NCI-H187 treated with DMSO at 0.1 percent for 48 hours (cell line): Measurements from ENCODE around the gene ASPSCR1.

Source experiments
- DNase-seq: peaks from one replicate; lab custom pipeline; 2025; lab: John Stamatoyannopoulos, UW

The ASPSCR1 gene

DNA sequence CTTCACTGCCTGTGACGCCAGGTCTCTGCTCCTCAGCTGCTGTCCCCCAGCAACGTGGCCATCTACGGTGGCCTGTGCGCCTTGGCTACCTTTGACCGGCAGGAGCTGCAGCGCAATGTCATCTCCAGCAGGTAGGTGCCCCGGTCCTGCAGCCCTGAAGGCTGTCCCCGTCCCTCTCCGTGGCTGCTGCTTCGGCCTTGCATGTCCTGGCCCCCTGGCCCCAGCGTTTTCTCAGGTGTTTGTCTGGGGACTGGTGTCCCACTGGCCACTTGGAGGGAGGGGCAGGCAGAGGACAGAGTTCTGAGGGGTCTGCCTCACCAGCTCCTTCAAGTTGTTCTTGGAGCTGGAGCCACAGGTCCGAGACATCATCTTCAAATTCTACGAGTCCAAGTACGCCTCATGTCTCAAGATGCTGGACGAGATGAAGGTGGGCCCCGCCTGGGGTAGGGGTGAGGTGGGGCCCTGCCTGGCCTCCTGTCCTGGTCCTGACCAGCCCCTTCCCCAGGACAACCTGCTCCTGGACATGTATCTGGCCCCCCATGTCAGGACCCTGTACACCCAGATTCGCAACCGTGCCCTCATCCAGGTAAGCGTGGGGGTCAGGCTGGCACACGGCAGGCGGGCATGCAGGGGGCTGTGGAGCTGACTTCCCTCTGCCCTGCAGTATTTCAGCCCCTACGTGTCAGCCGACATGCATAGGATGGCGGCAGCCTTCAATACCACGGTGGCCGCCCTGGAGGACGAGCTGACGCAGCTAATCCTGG, 78.7 kb downstream of the ASPSCR1 start:
- DNase-seq: no peak

DNA sequence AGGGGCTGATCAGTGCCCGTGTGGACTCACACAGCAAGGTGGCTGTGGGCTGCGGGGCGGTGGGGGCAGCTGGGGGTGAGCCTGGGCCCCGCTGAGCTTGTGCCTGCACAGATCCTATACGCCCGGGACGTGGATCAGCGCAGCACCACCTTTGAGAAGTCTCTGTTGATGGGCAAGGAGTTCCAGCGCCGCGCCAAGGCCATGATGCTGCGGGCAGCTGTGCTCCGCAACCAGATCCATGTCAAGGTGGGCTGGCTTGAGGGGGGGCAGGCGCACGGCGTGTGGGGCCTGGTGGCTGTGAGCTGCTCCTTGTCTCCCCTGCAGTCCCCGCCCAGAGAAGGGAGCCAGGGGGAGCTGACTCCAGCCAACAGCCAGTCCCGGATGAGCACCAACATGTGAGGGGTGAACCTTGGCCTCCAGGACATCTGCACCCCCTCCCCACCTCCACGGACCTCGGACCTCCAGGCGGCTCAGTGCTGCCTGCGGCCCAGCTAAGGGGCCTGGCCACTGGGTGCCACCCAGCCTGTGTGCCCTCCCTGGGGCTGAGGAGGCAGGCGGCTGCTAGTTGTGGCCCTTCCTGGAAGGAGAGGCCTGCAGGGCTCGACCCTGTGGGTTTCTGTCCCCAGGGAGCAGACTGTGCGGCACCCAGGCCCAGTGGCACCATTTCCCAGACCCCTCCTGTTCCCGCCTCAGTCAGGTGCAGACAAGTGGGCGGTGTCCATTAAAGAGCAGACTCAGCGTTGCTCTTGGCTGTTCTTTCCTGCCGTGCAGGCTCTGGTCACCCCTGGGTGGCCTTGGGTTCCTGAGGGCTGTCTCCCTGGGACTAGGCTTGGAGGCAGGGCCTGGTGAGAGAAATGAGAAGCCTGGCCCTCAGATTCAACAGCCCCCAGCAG, 79.5 kb downstream of the ASPSCR1 start:
- no peak for DNase-seq

- no peak for DNase-seq
Observed at GRCh38 chr17:82058230-82058854, 80.9 kb downstream of the ASPSCR1 start.

- DNase-seq: no peak
Observed at GRCh38 chr17:82058855-82059249, 81.4 kb downstream of the ASPSCR1 start.

- no peak for DNase-seq
Observed at GRCh38 chr17:82059272-82060000, 82.0 kb downstream of the ASPSCR1 start.

DNA sequence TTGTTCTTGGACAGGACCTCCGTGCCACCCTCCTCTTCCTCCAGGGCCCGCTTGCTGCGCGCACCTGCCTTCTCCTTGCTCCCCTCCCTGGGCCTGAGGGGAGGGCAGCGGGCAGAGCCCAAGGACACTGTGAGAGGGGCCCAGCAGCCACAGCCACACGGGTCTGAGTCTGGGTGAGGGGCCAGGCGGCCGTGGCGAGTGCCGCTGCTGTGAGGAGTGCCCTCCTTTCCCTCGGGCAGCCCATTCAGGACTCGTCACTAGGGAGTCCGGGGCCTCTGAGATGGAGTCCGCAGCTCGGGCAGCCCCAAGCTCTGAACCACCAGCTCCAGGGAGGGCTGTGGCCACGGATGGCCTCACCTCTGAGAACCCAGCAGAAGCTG, 82.6 kb downstream of the ASPSCR1 start:
- DNase-seq: no peak

DNA sequence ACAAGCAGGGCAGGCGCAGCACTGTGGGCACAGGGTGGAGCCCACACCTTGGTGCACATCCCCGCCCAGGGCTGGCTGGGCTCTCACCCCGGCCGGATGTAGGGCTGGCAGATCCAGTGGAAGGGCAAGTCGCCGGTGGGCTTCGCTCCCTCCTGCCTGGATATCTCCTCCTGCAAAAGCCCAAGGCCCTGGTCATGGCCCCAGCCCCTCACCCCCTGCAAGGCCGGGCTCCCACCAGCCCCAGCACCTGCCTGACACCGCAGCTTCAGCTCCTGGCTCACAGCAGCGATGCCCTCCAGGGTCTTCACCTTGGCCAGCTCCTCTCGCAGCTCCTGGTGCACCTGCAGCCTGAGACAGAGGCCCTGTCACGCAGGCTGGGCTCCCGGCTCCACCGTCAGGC, 83.2 kb downstream of the ASPSCR1 start:
- no peak for DNase-seq

GRCh38 chr17:82061047-82061925, 83.9 kb downstream of the ASPSCR1 start:
- no peak for DNase-seq

DNA sequence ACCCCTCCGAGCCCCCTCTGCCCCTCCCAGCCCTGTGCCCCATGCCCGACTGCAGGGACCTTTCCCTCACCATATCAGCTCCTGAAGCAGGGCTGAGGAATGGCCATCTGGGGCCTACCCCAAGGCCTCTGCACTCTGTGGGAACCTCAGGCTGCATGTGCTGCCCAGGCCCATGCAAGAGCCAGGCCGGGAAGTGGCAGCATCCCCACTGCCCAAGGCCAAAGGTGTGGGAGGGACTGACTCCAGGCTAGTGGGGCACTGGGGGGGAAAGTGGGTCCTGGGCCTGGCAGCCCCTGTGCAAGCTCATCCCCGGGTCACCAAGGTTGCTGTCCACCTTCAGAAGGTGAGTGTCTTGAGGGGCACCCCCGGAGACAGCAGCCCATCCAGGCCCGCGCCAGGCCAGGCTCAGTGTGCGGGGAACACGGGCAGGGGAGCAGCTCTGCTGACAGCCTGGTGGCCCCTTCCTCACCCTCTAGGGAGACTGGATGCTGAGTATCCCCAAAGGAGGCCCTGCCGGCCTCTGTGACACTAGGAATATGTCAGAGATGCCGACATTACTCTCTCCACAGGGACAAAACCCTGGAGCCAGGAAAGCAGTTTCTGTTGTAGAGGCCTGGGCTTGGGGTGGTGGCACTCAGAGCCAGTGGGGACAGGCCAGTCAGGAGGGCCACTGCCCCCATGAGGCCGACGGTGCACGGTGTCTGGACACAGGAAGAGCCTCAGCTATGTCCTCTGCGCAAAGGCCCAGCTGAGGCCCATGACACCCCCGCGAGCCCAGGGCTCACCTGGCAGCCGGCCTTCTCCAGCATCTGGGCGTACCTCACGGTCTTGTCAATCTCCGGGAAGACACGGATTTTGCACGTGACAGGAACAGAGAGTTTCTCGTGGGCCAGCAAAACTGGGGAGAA, 84.9 kb downstream of the ASPSCR1 start:
- no peak for DNase-seq

DNA sequence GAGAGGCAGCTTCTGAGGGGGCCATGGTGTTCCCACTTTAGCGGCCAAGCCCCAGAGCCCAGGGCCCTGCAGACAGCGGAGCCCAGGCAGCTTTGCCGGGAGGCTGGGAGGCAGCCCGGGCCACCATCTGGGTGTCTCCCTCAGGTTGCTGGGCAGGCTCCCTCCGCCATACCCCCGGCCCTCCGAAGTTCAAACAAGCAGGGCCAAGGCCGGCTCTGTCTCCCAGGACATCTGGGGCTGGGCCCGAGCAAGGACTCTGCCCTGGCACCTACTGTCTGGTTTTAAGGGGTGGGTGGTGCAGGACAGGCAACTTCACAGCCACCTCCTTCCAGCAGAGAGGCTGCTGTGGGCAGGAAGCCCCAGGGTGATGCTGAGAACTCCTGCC, 85.5 kb downstream of the ASPSCR1 start:
- DNase-seq: no peak

DNA sequence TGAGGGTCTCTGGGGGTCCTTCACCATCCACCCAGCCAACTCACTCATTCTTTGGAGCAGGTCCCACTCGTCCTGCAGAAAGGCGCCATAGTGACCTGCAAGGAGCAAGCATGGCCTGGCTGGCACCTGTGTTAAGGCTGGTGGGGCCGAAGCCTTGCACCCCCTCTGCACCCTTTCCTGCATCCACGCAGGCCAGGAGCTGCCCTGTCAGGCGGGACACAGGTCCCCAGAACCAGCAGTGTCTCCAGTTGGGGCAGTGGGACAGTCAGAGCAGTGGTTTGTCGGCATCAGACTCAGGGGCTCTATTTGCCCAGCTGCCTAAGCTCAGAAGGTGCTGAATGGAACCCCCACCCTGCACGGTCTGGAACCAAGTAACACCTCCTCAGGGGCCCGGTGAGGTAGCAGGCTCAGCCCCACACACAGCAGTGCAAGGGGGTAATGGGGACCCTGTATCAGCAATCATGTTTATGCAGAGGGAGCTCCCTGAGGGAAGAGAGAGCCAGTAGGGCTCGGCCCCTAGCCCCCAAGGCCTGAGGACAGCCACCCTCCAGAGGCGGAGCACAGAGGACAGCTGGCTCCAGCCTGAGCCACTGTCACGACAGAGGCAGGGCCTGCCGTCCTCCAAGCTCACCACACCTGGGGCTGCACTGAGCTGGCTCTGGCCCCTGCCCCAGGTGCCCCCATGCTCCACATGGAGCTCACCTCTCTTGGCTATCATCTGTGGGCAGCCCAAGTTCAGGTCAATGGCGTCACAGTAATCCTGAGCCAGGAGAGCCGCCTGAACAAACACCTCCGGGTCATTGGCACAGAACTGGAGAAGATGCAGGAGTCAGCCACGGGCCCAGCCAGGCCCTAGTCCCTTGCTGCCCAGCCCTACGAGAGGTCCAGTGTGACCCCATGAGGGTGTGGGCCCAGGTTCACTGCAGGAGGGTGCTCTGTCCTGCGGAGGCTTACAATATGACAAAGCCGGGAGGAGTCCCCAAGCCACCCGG, 86.3 kb downstream of the ASPSCR1 start:
- DNase-seq: no peak

DNA sequence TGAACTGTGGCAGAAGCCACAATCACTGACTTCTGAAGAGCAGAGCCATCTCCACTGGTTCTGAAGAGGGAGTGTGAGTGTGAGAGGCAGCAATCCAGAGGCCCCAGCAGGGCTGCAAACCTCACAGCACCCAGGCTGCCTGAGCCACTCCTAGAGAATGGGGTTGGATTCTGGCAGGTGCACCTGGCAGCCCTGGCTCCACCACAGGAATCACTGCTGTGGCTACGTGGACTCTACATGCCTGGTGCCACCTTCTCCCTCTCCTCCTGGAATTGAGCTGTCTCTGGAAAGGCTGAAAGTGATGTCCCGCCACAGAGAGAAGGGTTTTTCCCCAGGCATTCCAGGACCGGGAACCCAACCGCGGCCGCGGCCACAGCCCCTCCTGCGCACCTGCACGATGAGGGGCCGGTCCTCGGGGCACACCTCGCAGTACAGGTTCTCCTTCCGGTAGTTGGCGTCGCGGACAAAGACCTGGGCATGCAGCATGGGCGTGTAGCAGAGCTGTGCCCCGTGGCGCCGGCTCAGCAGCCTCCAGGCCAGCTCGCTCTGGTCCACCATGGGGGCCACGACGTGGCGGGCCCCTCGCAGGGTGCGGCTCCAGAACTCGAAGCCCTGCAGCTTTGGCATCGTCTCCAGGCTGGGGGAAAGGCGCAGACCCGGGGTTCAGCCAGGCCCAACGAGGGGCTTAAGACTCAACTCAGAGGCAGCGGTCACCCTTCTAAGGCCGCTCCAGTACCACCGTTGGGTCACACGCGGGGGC, 87.2 kb downstream of the ASPSCR1 start:
- no peak for DNase-seq

GRCh38 chr17:82065193-82065637, 87.8 kb downstream of the ASPSCR1 start:
- no peak for DNase-seq

DNA sequence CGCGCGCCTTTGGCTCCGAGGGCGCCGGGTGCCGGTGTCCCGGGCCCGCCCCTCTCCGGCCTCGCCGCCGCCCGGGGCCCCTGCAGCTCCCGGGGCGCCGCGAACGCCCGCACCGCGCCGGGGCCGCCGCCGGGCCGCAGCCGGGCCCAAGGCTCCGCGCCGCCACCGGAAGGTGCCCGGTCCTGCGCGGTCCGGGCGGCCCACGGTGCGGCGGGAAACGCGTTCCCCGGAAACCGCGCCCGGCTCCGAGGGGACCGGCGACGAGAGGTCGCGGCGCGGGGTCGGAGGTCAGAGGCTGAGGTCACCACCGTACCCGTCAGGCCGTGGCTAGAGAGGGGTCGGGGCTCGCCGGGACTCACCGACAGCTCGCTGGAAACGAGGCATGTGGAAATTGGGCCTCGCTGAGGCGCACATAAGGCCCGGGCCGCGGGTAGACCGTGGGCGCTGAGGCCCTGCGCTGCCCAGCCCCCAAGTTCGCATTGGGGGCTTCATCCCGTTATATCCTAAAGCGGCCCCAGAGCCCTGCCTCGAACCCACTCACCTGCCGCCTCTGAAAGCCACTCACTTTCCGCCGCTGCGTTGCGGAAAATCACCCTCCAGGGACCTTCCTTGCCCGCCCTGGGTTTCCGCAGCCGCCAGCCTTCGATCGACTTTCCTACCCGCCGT, 88.3 kb downstream of the ASPSCR1 start, which contains the start of gene DUS1L:
DUS1L (minus strand) TSS at position 167 of the 666 bp plus-strand sequence. CDS start 745 bp downstream, outside the sequence.
- DNase-seq: no peak
